Neural progenitor cell (in vitro differentiated cells): Measurements from ENCODE around the gene ADAMTS18.

Source experiments
- EZH2 ChIP-seq: fragments of 200-600 bp; sonication (generic); IDR thresholded peaks from 2 replicates; pipeline ENCODE4 v1.6.1; 2017; ENCODE audit warnings: antibody characterized with exemption, mild to moderate bottlenecking, moderate library complexity
- TF ChIP-seq, protein P1 (sequence below): fragments of 200-600 bp; sonication (generic); IDR thresholded peaks from 2 replicates; pipeline ENCODE4 v1.5.1; 2017; ENCODE audit warnings: antibody characterized with exemption, mild to moderate bottlenecking

DNA sequence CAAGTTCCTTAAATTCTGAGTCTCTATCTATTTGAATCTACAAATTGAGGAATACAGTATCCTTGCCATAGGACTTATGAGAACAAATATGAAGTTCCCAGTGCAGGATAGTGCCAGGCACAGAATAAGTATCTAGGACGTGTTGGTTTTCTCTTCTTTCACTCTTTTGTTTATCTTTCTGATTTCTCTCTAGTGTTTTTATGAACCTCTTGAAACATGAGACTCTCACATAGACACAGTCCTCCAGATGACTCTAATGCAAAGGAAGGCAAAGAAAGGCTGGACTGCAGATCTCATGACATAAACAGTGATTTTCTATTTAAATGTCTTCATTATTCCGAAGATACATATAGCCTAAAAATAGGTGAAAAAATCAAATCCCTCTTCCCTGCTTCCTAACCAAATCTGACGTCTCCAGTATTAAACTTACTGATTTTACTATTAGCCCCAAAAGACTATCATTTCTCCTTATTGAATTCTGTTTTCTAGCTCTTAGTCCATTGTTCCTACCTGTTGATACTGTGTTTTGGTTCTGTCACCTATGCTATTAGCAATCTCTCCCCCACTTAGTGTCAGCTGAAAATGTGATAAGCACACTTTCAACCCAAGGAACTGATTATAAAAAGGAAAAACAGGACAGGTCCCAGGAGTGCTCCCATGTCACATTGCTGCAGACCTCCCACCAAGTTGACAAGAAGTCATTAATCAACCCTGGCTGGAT, 24.9 kb upstream of the ADAMTS18 start:
- TF ChIP-seq EZH2: no peak
- TF ChIP-seq, protein P1, sequence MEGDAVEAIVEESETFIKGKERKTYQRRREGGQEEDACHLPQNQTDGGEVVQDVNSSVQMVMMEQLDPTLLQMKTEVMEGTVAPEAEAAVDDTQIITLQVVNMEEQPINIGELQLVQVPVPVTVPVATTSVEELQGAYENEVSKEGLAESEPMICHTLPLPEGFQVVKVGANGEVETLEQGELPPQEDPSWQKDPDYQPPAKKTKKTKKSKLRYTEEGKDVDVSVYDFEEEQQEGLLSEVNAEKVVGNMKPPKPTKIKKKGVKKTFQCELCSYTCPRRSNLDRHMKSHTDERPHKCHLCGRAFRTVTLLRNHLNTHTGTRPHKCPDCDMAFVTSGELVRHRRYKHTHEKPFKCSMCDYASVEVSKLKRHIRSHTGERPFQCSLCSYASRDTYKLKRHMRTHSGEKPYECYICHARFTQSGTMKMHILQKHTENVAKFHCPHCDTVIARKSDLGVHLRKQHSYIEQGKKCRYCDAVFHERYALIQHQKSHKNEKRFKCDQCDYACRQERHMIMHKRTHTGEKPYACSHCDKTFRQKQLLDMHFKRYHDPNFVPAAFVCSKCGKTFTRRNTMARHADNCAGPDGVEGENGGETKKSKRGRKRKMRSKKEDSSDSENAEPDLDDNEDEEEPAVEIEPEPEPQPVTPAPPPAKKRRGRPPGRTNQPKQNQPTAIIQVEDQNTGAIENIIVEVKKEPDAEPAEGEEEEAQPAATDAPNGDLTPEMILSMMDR: no peak
